Measurements from ENCODE around the gene CYP19A1.
A peak's percentile ranks its signal among the peaks of the same experiment; 100 is the strongest.

The CYP19A1 gene

DNA sequence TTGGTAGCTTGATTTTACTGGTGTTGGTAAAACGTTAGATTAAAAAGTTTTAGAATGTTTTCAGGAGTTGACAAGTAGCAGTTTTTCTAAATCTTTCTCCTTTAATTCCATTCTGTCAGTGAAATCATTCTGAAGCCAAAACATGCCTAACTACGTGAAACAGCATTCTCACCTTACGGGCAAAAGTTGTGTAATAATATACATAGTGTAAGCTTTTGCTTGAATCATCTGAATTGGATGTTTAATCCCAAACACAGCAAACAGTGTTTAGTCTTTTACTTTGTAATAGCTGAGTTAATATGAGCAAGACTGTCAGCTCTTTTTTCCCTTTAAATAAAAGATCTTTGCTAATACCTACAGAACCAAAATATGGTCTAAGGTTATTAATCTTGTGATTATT is 100.6 kb downstream of the CYP19A1 start:
- Histone ChIP-seq H3K4me3 (no peak overlapping the region), H3K27ac (no peak overlapping the region)

DNA sequence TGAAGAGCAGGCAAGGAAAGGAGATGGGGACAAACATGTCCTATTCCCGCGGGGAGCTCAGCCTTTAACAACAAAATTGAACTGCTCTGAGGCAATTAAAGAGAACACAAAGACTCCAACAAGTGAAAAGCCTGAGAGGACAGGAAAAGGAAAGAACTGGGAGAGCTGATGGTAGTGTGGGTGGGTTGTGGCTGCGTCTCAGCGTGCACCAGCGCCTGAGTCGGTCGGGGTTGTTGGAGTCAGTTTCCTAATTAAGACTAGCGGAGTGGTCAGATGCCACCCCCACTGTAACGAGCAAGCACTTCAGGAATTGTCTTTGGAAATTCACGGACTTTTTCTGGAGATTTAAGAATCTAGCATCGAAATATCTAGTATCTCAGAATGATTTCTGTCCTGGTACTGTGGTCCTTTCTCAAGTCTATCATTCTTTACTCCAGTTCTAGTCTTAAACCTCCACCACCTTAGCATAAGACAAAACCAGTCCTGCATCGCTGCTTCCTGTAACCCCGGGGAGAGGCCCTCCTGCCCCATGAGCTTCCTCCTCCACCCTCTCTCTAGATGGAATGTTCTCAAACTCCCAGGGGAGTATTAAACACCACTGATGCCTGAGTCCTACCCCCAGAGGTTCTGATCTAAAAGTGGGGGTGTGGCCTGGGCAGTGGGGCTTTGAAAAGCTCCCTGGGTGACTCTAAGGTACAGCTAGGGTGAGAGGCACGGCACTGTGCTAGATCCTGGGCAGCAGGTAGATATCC is 104.0 kb downstream of the CYP19A1 start:
- Histone ChIP-seq H3K27ac (no peak overlapping the region), H3K4me3 (no peak overlapping the region)

DNA sequence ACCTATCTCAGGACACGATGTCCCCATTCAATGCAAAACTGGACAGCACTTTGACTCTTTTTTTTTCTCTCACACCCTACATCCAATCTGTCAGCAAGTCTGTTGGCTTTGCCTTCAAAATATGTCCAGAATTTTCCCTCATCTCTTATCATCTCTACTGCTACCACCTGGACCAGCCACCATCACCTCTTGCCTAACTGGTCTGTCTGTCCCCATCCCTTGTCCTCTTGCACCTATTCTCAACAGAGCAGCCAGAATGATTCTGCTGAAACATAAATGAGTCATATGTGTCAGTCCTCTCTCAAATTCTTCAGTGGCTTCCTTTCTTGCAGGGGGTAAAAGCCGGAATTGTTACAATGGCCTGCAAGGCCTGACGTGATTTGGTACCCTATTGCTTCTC is 105.8 kb downstream of the CYP19A1 start:
- Histone ChIP-seq H3K27ac (no peak overlapping the region), H3K4me3 (no peak overlapping the region)

DNA sequence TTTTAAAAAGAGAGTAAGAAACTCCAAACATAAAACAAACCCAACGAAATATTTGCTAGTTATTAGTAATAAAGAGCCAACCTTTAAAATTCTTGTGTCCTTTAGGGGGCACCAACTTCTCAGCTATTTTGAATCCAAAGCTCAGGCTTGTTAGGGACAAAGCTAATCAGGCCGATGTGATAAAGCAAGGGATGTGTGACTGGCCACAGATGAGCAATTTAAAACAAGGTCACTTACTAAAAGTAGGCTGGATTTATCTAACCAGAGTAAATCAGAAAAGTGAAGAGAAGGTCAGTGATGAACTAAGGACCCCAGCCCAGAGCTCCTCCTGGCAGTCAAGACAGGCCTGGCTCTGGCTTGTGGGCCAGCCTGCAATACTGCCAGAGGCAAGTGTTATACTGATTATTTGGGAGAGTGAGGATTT is 108.5 kb downstream of the CYP19A1 start:
- Histone ChIP-seq H3K27ac (peak overlapping the region in 3 of 21 experiments; percentile 26 to 31 (median 29)), H3K4me3 (no peak overlapping the region)

DNA sequence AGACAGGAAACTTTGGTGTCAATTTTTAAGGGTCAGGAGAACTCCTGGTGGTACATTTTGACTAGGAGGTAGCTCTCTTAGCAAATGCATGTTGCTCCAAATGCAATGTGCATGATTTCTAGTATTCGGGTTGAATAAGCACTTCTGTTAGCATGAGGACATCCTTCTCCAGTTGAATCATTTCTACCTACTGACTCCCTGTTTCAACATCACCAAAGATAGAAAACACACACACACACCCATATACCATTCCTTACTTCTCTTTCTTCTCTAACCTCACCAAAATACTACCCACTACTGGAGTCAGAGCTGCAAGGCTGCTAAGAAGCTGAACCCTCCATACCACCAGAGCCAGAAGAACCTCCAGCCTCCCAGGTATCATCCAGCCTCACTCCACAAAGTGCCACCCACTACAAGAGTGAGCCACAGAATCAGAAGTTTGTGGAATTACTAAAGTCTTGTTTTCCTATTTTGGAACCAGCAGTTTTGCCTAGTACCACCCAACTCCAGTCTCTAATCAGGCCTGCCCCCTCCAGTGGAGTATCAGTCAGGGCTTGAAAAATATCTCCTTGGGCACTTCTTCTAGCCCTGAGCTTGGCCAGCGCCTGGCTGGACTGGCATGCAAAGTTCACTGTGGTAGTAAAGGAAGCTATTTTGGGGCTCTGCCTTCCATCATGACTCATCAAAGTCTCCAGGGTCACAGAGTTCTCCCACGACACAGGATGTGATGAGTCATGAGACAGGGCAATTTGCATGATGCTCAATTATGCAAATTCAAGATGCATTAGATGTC is 110.3 kb downstream of the CYP19A1 start:
- Histone ChIP-seq H3K4me3 (no peak overlapping the region), H3K27ac (peak overlapping the region in 3 of 21 experiments; percentile 16 to 52 (median 47))

DNA sequence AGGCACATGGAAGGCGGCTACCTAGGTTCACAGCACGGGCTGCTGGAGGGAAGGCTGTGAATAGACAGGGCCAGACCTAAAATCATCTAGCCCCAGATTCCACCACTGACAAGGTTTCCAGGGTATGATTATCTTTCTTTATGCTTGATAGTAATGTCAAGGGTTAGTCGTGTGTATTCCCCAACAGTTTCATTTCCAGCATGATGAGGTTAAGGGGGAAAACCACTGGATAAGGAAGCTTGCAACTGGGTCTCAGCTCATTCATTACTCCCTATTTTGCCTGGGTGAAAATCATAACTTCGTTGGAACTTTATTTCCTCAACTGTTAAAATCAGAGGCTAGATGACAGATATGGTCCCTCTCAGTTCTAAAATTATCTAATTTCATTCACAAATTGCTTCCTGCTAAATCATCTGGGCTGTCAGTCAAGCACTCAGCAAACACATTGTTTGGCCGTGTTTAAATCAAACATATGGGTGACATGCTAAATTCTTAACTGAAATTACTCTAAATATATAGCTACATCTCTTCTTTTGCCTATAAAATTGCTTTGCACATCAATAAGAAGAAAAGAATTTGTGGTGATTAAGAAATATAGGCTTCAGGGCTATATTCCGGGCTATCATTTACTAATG is 111.7 kb downstream of the CYP19A1 start:
- Histone ChIP-seq H3K4me3 (no peak overlapping the region), H3K27ac (peak overlapping the region in 2 of 21 experiments; percentile 6 to 28)

DNA sequence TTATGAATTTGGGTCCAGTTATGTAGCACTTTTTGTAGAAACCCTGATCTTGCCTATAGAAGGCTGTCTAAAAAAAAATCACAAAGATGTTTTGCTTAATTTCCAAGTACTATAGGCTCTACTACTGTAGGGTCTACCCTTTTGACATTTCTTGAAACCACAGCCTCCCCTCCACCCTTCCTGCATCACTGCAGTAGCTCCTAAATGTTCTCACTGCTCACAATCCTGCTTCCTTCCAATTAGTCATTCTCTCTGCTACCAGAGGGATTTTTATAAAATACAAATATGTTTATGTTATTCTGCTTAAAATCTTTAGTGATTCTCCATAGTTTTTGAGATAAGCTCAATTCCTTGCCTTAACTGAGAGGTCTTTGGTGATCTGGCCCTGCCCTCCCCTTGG is 114.0 kb downstream of the CYP19A1 start:
- peak overlapping the region in 8 of 21 experiments; percentile 1 to 75 (median 20) for H3K27ac ChIP-seq

DNA sequence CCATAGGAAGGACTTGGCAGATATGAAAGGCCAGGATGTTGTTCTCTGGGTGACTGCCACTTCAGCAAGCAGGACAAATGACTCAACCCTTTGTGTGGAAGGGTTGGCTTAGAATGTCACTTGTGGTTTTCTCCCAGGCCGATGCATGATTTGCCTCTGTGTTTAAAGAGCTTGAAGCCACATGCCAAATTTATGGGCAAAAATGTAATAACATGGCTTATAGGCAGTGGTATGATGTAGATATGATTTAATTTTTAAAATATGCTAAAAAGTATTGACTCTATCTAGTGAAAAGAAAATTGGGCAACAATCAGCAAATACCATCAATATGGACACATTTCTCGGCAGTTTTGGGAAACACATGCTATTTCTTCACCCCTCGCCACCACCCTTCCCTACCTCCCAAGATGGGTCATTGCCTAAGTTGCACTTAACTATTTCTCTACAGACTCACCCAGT is 114.6 kb downstream of the CYP19A1 start:
- H3K4me3 ChIP-seq, result no peak overlapping the region
- H3K27ac ChIP-seq, result peak overlapping the region in 6 of 21 experiments; percentile 3 to 75 (median 31)

More for the DNA sequence above, 114.0 kb downstream of the CYP19A1 start:
- H3K4me3 ChIP-seq, result no peak overlapping the region

DNA sequence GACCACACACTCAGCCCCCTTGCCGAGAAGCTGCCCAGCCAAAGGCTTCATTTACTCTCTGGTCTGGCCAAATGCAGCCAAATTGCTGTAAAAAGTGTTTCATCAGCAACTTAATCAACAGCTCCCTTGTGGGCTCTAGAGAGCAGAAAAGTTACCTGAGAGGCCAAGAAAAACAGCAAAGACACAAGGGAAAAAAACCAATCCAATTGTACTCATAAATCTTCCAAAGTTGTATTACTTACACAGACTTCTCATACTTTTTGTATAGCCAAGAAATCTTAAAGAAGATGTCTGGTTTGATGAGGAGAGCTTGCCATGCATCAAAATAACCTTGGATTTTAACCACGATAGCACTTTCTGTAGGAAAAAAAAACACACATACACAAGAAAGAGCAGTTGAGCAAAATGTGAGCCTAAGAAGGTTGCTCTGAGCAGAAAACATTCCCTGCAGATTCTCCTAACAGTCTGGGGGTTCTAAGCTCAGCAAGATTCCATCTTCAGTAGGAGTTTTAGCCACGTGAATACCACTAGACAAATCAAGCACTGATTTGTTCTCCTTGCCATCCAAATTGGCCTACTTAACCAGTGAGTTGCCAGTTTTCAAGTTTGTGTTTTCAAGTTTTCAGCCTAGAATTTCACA is 120.0 kb downstream of the CYP19A1 start:
- H3K4me3 ChIP-seq, result no peak overlapping the region
- H3K27ac ChIP-seq, result peak overlapping the region in 1 of 21 experiments; percentile 12

DNA sequence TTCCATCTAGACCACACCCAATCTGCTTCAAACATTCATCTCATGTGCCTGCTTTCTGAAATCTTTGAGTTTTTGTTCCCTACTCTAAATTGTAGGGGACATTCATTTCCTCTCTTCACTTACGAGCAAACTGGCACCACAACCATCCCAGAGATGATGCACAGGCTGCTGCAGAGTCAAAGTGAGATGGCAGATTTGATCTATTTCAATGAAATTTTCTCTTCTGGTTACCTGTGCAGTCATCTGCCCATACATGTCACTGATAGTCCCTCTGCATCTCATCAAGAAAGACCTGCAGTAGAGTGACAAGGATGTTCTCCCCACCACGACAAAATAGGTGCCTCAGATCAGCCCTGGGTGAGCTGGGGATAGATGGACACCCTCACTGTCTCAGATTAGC is 125.5 kb downstream of the CYP19A1 start:
- no peak overlapping the region for H3K4me3 ChIP-seq
- H3K27ac ChIP-seq, result no peak overlapping the region

DNA sequence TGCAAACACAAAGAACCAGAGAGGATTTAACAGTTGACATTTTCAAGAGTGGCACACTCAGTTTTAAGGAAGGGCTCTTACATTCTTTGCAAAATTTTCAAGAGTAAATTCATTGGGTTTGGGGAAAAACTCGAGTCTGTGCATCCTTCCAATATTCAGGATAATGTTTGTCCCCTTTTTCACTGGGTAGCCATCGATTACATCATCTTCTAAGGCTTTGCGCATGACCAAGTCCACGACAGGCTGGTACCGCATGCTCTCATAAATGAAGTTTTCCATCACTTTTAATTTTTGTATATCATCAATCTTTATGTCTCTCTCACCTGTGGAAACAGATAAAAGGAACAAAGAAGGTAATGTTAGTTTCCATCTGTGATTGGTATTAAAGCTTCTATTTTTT is 126.2 kb downstream of the CYP19A1 start:
- Histone ChIP-seq H3K4me3 (no peak overlapping the region), H3K27ac (no peak overlapping the region)

DNA sequence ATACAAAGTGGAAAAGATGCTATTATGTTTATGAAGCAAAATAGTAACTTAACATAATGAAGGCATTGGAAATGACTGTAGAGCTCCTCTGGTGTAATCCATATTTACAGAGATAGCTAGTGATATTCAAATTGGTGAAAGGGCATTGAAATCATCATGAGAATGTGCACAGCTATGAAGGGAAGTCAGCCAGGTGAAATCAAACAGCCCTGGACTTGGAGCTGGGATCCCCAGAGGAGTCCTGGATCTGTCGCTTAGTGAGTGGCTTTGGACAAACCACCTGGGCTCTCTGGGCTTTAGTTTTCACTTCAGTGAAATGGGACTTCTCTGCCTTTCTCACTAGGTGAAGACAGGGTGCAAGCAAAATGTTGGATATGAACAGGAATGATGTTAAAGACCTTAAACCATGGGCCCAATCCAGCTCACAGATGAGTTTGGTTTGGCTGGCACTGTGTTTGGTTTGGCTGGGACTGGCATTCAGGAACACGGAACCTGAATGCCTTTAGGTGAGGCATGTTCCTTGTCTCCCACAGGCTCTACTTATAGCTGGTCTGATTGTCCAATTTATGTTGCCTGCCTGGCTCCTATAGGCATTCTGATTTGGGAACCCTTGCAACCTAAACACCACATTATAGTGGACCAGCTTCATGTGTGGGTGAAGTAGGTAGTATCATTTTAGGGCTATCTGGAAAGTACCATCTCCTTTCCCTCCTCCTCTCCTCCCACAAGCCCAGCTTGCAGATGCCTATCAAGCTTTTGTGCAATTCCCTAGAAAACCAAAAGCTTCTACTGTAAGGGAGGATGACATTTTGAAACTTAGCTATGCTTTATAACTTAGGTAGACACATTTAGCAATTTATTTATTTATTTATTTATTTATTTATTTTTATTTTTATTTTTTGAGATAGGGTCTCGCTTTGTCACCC is 133.1 kb downstream of the CYP19A1 start:
- Histone ChIP-seq H3K27ac (no peak overlapping the region), H3K4me3 (no peak overlapping the region)

DNA sequence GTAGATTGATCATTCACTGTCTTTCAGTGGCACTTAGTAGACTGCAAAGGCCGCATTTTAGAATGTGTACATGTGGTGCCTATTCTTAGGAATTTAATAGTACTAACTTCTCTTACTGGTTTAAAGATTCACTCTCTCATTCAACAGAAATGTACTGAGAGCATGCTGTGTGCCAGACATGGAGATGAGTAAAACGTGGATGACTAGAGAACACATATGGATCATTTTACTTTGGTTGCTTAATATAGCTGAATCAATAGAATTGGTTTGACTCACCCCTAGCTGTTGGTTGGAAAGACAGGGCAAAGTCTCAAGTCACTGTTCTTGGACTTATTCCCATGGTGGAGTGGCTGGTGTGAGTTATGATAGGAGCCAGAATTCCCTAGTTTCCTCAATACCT is 134.6 kb downstream of the CYP19A1 start:
- Histone ChIP-seq H3K4me3 (no peak overlapping the region), H3K27ac (peak overlapping the region in 4 of 21 experiments; percentile 10 to 79 (median 74))

DNA sequence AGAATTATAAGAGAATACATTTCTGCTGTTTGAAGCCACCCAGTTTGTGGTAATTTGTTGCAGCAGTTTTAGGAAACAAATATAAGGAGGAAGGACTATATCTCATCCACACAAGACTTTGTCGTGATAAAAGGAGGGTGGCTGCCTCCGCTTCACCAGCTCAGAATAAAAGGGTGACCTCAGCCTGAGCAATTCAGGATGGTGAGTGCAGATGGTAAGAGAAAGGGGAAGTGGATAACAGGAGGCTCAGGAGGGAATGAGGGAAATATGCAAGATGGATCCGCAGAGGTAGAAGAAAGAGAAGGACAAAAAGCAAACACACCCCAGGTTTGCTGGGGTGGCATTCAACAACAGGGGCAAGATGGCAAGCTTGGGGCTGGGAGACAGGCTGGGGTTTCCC is 135.6 kb downstream of the CYP19A1 start:
- no peak overlapping the region for H3K4me3 ChIP-seq

DNA sequence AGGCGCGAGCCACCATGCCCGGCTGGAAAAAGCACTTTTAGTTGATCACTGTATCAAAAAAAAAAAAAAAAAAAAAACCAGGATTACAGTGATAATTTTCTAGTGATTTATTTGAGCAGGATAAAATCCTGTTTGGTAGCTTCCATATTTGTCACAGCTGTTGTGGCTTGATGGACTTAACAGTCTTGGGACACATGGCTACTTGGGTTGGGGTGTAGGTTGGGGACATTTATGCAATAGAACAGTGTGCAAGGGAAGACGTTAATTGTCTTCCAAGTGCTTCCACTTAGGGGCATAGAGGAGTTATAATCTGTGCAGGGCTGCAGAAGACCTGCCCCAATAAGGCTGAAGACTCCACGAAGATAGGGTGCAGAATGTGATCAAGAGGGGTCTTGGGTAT is 136.8 kb downstream of the CYP19A1 start:
- no peak overlapping the region for H3K4me3 ChIP-seq

More for the DNA sequence above, 135.6 kb downstream of the CYP19A1 start:
- H3K27ac ChIP-seq, result peak overlapping the region in 6 of 21 experiments; percentile 10 to 79 (median 50)

DNA sequence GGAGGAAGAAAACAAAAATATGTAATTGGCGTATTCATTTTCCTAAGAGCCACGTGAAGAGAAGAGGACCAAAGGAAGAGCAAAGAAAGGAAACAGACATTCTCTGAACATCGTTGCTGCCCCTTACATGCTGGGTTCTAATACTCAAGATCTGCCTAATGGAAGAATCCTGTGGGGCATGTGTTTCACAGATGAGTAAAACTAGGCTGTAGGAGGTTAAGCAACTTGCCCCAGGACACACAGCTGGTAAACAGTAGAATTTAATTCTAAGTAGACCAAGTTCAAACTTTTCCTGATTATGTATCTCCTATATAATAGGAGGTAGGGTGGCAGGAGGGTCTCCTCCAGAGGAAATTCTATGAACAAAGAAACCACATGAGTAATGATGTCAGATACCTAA is 137.6 kb downstream of the CYP19A1 start:
- Histone ChIP-seq H3K4me3 (no peak overlapping the region), H3K27ac (peak overlapping the region in 1 of 21 experiments; percentile 30)

More for the DNA sequence above, 136.8 kb downstream of the CYP19A1 start:
- peak overlapping the region in 2 of 21 experiments; percentile 30 to 79 for H3K27ac ChIP-seq

DNA sequence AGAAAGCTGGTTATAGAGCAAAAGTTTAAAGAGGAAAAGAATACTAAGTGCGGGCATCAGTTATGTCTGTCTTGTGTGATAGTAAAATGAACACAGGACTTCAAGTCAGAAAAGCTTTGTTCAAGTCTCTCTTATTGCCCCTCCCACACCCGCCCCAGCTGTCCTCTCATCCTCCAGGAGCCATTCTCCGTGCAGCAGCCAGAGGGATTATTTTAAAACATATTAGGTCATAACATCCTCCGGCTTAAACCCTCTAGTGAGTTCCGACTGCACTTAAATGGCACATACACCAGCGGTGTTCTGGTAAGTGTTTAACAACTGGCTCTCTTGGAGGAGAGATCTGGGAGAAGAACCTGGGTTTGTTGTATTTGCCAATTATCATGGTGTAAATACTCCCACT is 138.9 kb downstream of the CYP19A1 start:
- no peak overlapping the region for H3K27ac ChIP-seq
- H3K4me3 ChIP-seq, result no peak overlapping the region

DNA sequence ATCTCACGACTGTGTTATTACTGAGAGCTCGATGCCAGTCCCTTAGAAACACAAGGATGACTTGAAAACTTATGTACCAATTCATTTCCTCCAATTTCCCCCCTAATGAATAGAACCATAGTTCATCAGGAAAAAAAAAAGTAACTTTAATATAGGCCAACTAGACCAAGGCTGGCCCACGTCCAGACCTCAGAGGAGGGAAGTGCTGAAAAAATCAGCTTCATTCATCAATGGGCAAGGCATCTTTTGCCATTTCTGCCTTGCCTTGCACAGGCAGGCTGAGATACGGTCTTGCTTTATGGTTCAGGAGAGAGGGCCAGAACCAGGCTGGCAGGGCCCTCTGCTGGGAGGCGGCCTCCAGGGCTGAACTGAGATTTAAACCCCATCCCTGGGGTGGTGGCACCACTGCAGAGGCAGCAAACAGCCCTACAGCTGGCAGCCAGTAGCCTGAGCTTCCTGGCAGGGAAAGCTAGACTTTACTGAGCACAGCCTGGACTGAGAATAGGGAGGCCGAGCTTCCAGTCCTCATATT is 139.6 kb downstream of the CYP19A1 start:
- H3K27ac ChIP-seq, result peak overlapping the region in 3 of 21 experiments; percentile 18 to 60 (median 35)
- no peak overlapping the region for H3K4me3 ChIP-seq
